DOHH2 (cell line): ENCODE results near the gene TRIM66.

Experiments used
- H3F3A ChIP-seq: fragments of 200-600 bp; sonication (generic), shearing (Covaris generic); 2 replicates; pipeline ENCODE4 v1.6.0; 2016; ENCODE audit warnings: antibody characterized with exemption, mild to moderate bottlenecking; ENCODE audit not compliant: control insufficient read depth, insufficient read depth
- H3K27ac ChIP-seq: fragments of 200-600 bp; sonication (generic); 2 replicates; pipeline ENCODE4 v1.5.1; 2014; ENCODE audit warnings: low read depth, mild to moderate bottlenecking, low read length, moderate library complexity
- H3K27me3 ChIP-seq: fragments of 200-600 bp; sonication (generic); 2 replicates; pipeline ENCODE4 v1.6.1; 2014; ENCODE audit warnings: mild to moderate bottlenecking, low read length, mixed read lengths; ENCODE audit not compliant: control insufficient read depth
- H3K36me3 ChIP-seq: fragments of 200-600 bp; sonication (generic); 2 replicates; pipeline ENCODE4 v1.6.1; 2014; ENCODE audit warnings: mild to moderate bottlenecking, low read length, moderate library complexity, mixed read lengths; ENCODE audit not compliant: control insufficient read depth
- H3K4me1 ChIP-seq: fragments of 200-600 bp; sonication (generic); 2 replicates; pipeline ENCODE4 v1.6.1; 2014; ENCODE audit warnings: mild to moderate bottlenecking, low read length, mixed read lengths; ENCODE audit not compliant: control insufficient read depth
- H3K4me2 ChIP-seq: fragments of 200-600 bp; sonication (generic); 2 replicates; pipeline ENCODE4 v1.6.0; 2014; ENCODE audit warnings: mild to moderate bottlenecking, low read length, moderate library complexity
- H3K4me3 ChIP-seq: fragments of 200-600 bp; sonication (generic); 2 replicates; pipeline ENCODE4 v1.5.1; 2014; ENCODE audit warnings: mild to moderate bottlenecking, low read length, mixed read lengths
- H3K79me2 ChIP-seq: fragments of 200-600 bp; sonication (generic); 2 replicates; pipeline ENCODE4 v1.6.1; 2014; ENCODE audit warnings: mild to moderate bottlenecking, low read length, mixed read lengths; ENCODE audit not compliant: control insufficient read depth
- H3K9me2 ChIP-seq: fragments of 200-600 bp; sonication (generic); replicated peaks from 2 replicates; pipeline ENCODE4 v1.6.1; 2014; ENCODE audit warnings: mild to moderate bottlenecking, low read length, mixed read lengths; ENCODE audit not compliant: control insufficient read depth
- H3K9me3 ChIP-seq: fragments of 200-600 bp; sonication (generic); 2 replicates; pipeline ENCODE4 v1.6.1; 2014; ENCODE audit warnings: antibody characterized with exemption, low read length, mixed read lengths; ENCODE audit not compliant: control insufficient read depth, insufficient read depth
- H4K20me1 ChIP-seq: fragments of 200-600 bp; sonication (generic); 2 replicates; pipeline ENCODE4 v1.6.0; 2014; ENCODE audit warnings: low read depth, mild to moderate bottlenecking, antibody characterized with exemption, low read length, moderate library complexity; ENCODE audit not compliant: control insufficient read depth, insufficient read depth
- CTCF ChIP-seq: fragments of 200-600 bp; sonication (generic); IDR thresholded peaks from one replicate; pipeline ENCODE4 v1.5.1; 2014; ENCODE audit warnings: antibody characterized with exemption, mild to moderate bottlenecking, low read depth, low read length; ENCODE audit not compliant: poor library complexity, severe bottlenecking
- EZH2phosphoT487 ChIP-seq: fragments of 200-600 bp; sonication (generic); IDR thresholded peaks from 2 replicates; pipeline ENCODE4 v1.6.1; 2017; ENCODE audit warnings: borderline replicate concordance, mild to moderate bottlenecking, antibody characterized with exemption, low read length, moderate library complexity, mixed read lengths

Gene TRIM66

GRCh38 chr11:8698379-8698851 is 15.9 kb upstream of the TRIM66 start:
- Histone ChIP-seq H3K79me2 (0 out of 2 replicates have a peak, but pooled peaks cover 2% of the 10 kb centered on the region), H3F3A (no peaks in the 10 kb centered on the region), H3K27ac (no peak overlapping the region), H3K4me2 (no peak overlapping the region), H3K9me2 (no peaks in the 10 kb centered on the region), H3K36me3 (peaks cover 31% of the 10 kb centered on the region), H3K4me3 (no peak overlapping the region), H3K27me3 (no peaks in the 10 kb centered on the region), H3K9me3 (no peaks in the 10 kb centered on the region), H3K4me1 (peaks cover 6% of the 10 kb centered on the region; the same call in 1 of the 2 replicates), H4K20me1 (no peaks in the 10 kb centered on the region)
- TF ChIP-seq CTCF (no peak), EZH2phosphoT487 (no peak)

- Histone ChIP-seq H3F3A (no peaks in the 10 kb centered on the region), H3K9me3 (no peaks in the 10 kb centered on the region), H3K9me2 (no peaks in the 10 kb centered on the region), H3K4me2 (no peak overlapping the region), H3K27me3 (no peaks in the 10 kb centered on the region), H3K27ac (no peak overlapping the region), H4K20me1 (no peaks in the 10 kb centered on the region), H3K36me3 (peaks cover 45% of the 10 kb centered on the region), H3K4me1 (peaks cover 6% of the 10 kb centered on the region; the same call in 1 of the 2 replicates), H3K79me2 (peaks cover 8% of the 10 kb centered on the region), H3K4me3 (no peak overlapping the region)
- TF ChIP-seq CTCF = no peak
- no peak for TF ChIP-seq EZH2phosphoT487
Observed at GRCh38 chr11:8697054-8697453, 14.6 kb upstream of the TRIM66 start.

GRCh38 chr11:8694137-8694536 is 11.7 kb upstream of the TRIM66 start:
- no peaks in the 10 kb centered on the region for H3K9me3 ChIP-seq
- H3K4me2 ChIP-seq = no peak overlapping the region
- peaks cover 7% of the 10 kb centered on the region for H3F3A ChIP-seq
- H3K9me2 ChIP-seq = no peaks in the 10 kb centered on the region
- H3K79me2 ChIP-seq = peaks cover 32% of the 10 kb centered on the region
- no peak overlapping the region for H3K27ac ChIP-seq
- peaks cover 74% of the 10 kb centered on the region for H3K36me3 ChIP-seq
- peaks cover 12% of the 10 kb centered on the region for H3K4me1 ChIP-seq
- no peak overlapping the region for H3K4me3 ChIP-seq
- TF ChIP-seq EZH2phosphoT487 (no peak), CTCF (no peak)
- H4K20me1 ChIP-seq = no peaks in the 10 kb centered on the region
- H3K27me3 ChIP-seq = no peaks in the 10 kb centered on the region

- Histone ChIP-seq H3K27me3 (no peaks in the 10 kb centered on the region), H3K36me3 (peaks cover 76% of the 10 kb centered on the region), H3K9me3 (no peaks in the 10 kb centered on the region), H3K27ac (no peak overlapping the region), H3K9me2 (no peaks in the 10 kb centered on the region), H4K20me1 (no peaks in the 10 kb centered on the region), H3K4me1 (peaks cover 17% of the 10 kb centered on the region), H3F3A (peaks cover 10% of the 10 kb centered on the region), H3K79me2 (peaks cover 33% of the 10 kb centered on the region), H3K4me3 (no peak overlapping the region), H3K4me2 (no peak overlapping the region)
- no peak for TF ChIP-seq CTCF
- no peak for TF ChIP-seq EZH2phosphoT487
Observed at GRCh38 chr11:8693555-8693954, 11.1 kb upstream of the TRIM66 start.
